ENCODE data around the gene FGB. TPM values are rescaled to one million over a fixed set of nuclear protein-coding genes. Genes with fewer than 3 reads are reported as not detected.

Gene FGB
- total and polyA plus RNA-seq, 2 donors (not counting 1 experiment from before 2014, with no cell fraction given) = not detected

DNA sequence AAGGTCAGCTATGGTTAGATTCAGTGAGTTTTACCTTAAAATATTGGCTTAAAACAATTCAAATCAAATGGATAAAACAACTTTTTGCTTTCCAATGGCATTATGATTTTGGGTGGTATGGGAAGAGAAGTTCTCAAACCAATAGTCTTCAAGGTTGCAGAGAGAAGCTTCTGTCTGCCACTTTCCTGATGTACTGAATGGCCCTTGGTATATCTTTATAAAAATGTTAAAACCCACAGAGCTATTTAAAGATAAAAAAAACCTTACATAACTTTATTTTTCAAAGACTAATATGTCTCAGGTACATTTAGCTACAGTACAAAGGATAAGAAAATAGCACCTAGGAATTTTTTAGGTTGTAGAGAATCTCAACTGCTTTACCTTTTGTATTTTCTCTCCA lies 20.9 kb downstream of the FGB start:
- H3K9me3 ChIP-seq (ENCODE audit: control insufficient read depth, insufficient read depth, low read depth, low read length) = no peaks in the 10 kb centered on the region
- no peak overlapping the region for H3K9ac ChIP-seq (ENCODE audit: insufficient read depth, low read length)
- H4K20me1 ChIP-seq (ENCODE audit: control insufficient read depth, extremely low read depth, insufficient read depth, low read length) = no peaks in the 10 kb centered on the region
- no peak overlapping the region for H2AFZ ChIP-seq (ENCODE audit: low read length)
- H3K4me3 ChIP-seq (replicated peaks in 1 of 4; ENCODE audit: control extremely low read depth in 1 of 4, insufficient read depth in 1 of 4, low read depth in 3 of 4, low read length in 4 of 4) = no peak overlapping the region
- H3K27ac ChIP-seq (ENCODE audit: insufficient read depth, low read length) = no peak overlapping the region
- H3K79me2 ChIP-seq (ENCODE audit: control insufficient read depth, insufficient read depth, low read length) = no peaks in the 10 kb centered on the region
- no peak overlapping the region for H3K4me2 ChIP-seq (ENCODE audit: extremely low read depth, insufficient read depth, low read length)
- H3K27me3 ChIP-seq (ENCODE audit: control insufficient read depth, insufficient read depth, low read length) = no peaks in the 10 kb centered on the region
- no peak for DNase-seq (ENCODE audit: low read depth in 2 of 2)
- H3K36me3 ChIP-seq (ENCODE audit: control insufficient read depth, insufficient read depth, low read length) = no peaks in the 10 kb centered on the region
- TF ChIP-seq, protein P1, sequence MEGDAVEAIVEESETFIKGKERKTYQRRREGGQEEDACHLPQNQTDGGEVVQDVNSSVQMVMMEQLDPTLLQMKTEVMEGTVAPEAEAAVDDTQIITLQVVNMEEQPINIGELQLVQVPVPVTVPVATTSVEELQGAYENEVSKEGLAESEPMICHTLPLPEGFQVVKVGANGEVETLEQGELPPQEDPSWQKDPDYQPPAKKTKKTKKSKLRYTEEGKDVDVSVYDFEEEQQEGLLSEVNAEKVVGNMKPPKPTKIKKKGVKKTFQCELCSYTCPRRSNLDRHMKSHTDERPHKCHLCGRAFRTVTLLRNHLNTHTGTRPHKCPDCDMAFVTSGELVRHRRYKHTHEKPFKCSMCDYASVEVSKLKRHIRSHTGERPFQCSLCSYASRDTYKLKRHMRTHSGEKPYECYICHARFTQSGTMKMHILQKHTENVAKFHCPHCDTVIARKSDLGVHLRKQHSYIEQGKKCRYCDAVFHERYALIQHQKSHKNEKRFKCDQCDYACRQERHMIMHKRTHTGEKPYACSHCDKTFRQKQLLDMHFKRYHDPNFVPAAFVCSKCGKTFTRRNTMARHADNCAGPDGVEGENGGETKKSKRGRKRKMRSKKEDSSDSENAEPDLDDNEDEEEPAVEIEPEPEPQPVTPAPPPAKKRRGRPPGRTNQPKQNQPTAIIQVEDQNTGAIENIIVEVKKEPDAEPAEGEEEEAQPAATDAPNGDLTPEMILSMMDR (conservative IDR thresholded peaks at IDR 0.05 in 1 of 2, IDR thresholded peaks at IDR 0.05 in 1 of 2; ENCODE audit: low read depth in 1 of 2, low read length in 2 of 2) = no peak
- TF ChIP-seq EZH2 (IDR thresholded peaks at IDR 0.05; ENCODE audit: low read length, missing control alignments) = no peak
- no peaks in the 10 kb centered on the region for H3K4me1 ChIP-seq (ENCODE audit: control insufficient read depth, extremely low read depth, insufficient read depth, low read length)

DNA sequence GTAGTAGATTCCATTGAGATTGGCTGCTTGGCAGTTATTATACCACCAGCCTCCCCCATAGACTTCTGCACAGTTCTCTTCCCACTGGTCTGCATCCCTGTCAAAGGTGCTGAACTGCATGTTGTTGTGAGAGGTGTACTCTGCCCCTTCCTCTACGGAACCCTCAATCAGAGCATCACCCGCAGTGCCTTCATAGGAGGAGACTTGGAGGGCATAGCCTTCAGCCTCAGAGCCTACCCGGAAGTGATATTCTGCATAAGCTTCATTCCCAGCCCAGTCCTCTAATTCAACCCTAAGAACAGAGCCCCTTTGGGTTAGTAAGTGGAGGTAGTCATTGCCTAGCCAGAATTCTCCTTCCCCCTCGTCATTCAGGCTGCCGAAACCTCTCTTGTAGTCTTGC lies 21.4 kb downstream of the FGB start:
- TF ChIP-seq, protein P1 (conservative IDR thresholded peaks at IDR 0.05 in 1 of 2, IDR thresholded peaks at IDR 0.05 in 1 of 2; ENCODE audit: low read depth in 1 of 2, low read length in 2 of 2) = no peak
- TF ChIP-seq EZH2 (IDR thresholded peaks at IDR 0.05; ENCODE audit: low read length, missing control alignments) = no peak
- Histone ChIP-seq H3K27me3 (ENCODE audit: control insufficient read depth, insufficient read depth, low read length) (no peaks in the 10 kb centered on the region), H3K36me3 (ENCODE audit: control insufficient read depth, insufficient read depth, low read length) (no peaks in the 10 kb centered on the region), H3K4me1 (ENCODE audit: control insufficient read depth, extremely low read depth, insufficient read depth, low read length) (no peaks in the 10 kb centered on the region), H3K9me3 (ENCODE audit: control insufficient read depth, insufficient read depth, low read depth, low read length) (no peaks in the 10 kb centered on the region), H3K79me2 (ENCODE audit: control insufficient read depth, insufficient read depth, low read length) (no peaks in the 10 kb centered on the region), H3K4me2 (ENCODE audit: extremely low read depth, insufficient read depth, low read length) (no peak overlapping the region), H4K20me1 (ENCODE audit: control insufficient read depth, extremely low read depth, insufficient read depth, low read length) (no peaks in the 10 kb centered on the region), H2AFZ (ENCODE audit: low read length) (no peak overlapping the region), H3K9ac (ENCODE audit: insufficient read depth, low read length) (no peak overlapping the region), H3K27ac (ENCODE audit: insufficient read depth, low read length) (no peak overlapping the region), H3K4me3 (replicated peaks in 1 of 4; ENCODE audit: control extremely low read depth in 1 of 4, insufficient read depth in 1 of 4, low read depth in 3 of 4, low read length in 4 of 4) (no peak overlapping the region)
- no peak for DNase-seq (ENCODE audit: low read depth in 2 of 2)

DNA sequence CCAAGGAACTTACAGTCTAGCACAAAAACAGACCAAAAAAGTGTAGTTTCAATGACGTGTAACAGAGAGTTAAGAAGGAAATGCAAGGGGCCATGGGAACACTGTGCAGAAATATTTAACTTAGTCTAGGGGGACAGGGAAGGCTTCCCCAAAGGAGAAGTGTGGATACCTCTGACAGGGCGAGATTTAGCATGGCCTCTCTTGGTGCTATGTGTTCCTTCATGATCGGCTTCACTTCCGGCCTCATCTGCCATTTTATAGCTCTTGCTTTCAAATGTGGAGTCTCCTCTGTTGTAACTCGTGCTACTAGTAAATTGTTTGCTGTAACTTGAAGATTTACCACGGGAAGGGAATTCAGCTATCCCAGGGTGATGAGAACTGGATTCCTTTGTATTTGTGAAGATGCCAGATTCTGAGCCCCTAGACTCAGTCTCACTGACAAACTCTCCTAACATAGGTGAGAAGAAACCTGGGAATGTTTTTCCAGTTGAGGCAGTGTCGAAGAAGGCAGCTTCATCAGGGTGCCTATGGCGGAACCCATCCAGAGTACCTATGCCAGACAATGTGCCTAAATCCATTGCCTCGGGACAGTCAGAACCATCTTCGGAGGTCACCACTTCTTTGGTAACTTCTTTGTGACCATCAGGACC lies 22.7 kb downstream of the FGB start:
- no peaks in the 10 kb centered on the region for H4K20me1 ChIP-seq (ENCODE audit: control insufficient read depth, extremely low read depth, insufficient read depth, low read length)
- no peaks in the 10 kb centered on the region for H3K4me1 ChIP-seq (ENCODE audit: control insufficient read depth, extremely low read depth, insufficient read depth, low read length)
- no peaks in the 10 kb centered on the region for H3K36me3 ChIP-seq (ENCODE audit: control insufficient read depth, insufficient read depth, low read length)
- no peak overlapping the region for H2AFZ ChIP-seq (ENCODE audit: low read length)
- no peak overlapping the region for H3K9ac ChIP-seq (ENCODE audit: insufficient read depth, low read length)
- TF ChIP-seq, protein P1 (conservative IDR thresholded peaks at IDR 0.05 in 1 of 2, IDR thresholded peaks at IDR 0.05 in 1 of 2; ENCODE audit: low read depth in 1 of 2, low read length in 2 of 2) = no peak
- TF ChIP-seq EZH2 (IDR thresholded peaks at IDR 0.05; ENCODE audit: low read length, missing control alignments) = no peak
- no peaks in the 10 kb centered on the region for H3K9me3 ChIP-seq (ENCODE audit: control insufficient read depth, insufficient read depth, low read depth, low read length)
- no peaks in the 10 kb centered on the region for H3K79me2 ChIP-seq (ENCODE audit: control insufficient read depth, insufficient read depth, low read length)
- no peak overlapping the region for H3K27ac ChIP-seq (ENCODE audit: insufficient read depth, low read length)
- DNase-seq (ENCODE audit: low read depth in 2 of 2) = no peak
- H3K4me3 ChIP-seq (replicated peaks in 1 of 4; ENCODE audit: control extremely low read depth in 1 of 4, insufficient read depth in 1 of 4, low read depth in 3 of 4, low read length in 4 of 4) = no peak overlapping the region
- no peaks in the 10 kb centered on the region for H3K27me3 ChIP-seq (ENCODE audit: control insufficient read depth, insufficient read depth, low read length)
- H3K4me2 ChIP-seq (ENCODE audit: extremely low read depth, insufficient read depth, low read length) = no peak overlapping the region
